Cerebellar cortex (tissue), 1 donor: ENCODE results near the gene PDZD7.
A peak's percentile ranks its signal among the peaks of the same experiment; 100 is the strongest.

Experiments used
- DNase-seq: peaks from one replicate; pipeline ENCODE4 v3.0.0-alpha.2; 2015; ENCODE audit warnings: low spot score

The PDZD7 gene

DNA sequence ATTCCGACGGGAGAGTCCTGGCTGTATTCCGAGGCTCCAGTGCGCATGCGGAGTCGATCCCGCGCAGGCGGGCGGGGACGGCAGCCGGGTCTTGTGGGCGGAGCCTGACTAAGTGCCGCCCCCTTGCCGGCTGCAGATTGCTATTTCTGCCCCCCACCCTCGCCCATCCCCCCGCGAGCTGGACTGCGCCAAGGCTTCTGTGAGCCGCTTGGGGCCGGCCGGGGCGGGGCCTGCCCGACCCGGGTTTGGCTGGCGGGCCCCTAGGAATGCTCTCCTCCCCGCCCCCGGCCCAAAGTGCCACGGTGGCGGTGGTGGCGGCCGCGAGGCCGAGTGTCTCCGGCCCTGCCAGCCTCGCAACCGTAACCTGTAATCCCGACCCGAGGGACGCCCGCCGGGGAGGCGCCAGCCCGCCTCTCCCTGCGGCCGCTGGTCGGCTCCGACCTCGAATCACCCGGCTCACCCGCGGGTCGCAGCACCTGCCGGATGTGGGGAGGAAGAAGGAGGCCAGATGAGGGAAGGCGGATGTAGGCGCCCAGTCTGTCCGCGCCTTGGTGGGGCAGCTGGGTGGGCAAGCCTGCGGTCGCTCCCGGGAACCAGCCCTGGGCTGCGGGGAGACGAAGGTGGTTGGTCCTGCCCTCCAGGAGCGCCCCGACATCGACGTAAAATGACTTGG is 30.2 kb upstream of the PDZD7 start:
- DNase-seq = peak; percentile 89

DNA sequence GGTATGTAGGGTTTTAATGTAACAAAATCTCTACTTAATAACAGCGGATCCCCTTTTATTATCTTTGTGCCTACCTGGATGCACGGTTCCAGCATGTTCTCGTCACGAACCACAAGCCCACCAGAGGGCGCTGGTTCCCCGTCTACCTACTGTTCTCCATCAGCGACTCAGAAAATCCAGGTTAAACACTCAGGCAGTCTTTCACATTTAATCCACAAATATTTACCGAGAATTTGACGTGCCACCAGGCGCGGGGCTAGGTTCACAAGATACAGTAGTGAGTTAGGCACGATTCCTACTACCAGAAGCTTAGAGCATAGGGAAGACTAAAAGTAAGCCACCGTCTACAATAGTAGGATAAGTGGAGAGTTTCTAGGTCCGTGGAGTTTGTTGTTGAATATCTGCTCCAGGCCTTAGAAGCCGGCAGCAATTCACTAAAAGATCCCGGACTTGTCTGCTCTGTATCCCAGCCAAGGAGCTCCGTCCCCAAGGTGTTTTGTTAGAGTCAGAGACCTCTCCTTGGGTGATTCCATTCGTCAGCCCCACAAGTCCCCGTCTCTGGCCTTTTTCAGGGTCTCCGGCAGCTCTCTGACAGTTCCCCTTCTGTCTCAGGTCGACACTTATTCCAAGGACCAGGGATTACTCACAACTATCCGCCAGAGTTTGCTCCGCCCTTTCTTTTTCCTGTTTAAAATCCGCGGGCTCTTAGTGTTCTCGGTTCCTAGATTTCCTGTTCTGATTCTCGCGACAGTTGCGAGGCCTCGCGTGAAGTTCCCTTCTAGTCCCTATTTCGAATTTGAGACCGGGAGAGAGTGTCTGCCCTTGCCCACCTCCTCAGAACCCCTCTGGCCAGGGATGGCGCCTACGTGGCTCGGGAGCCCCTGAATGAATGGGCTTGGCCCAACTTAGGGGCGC is 29.4 kb upstream of the PDZD7 start:
- peak; percentile 97 for DNase-seq

DNA sequence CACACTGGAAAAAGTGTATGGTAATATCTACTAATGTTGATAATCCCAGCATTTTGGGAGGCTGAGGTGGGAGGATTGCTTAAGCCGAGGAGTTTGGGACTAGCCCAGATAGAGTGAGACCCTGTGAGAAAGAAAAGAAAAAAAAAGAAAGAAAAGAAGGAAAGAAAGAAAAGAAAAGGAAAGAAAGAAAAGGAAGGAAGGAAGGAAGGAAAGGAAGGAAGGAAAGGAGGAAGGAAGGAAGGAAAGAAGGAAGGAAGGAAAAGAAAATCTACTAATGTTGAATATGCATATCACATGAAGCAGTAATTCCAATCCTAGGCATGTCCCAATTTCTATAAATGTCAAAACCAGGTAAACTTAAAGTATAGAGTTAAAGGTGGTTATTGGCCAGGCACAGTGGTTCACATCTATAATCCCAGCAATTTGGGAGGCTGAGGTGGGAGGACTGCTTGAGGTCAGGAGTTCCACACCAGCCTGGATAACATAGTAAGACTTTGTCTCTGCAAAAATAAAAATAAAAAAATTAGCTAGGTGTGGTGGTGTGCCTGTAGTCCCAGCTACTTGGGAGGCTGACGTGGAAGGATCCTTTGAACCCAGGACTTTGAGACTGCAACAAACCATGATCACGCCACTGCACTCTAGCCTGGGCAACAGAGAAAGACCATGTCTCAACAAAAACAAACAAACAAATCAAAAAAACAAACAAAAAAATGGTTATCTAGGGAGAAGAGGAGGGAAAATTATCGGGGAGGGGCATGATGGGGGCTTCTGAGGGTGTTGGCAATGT is 25.6 kb upstream of the PDZD7 start:
- no peak for DNase-seq

DNA sequence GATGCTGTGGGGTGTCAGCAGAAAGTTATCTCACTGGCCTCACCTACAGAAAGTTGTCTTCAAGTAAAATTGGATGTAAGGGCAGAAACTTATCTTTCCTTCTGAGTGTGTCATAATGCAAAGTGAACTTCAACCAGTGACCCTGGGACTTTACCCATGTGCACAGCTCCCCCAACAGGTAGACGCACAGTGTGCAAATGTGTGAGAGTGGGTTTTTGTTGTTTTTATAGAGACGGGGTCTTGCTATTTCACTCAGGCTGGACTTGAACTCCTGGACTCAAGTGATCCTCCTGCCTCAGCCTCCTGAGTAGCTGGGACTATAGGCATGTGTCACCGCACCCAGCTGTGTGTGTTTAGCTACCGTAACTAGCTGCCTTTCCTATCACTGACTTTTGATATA is 24.5 kb upstream of the PDZD7 start:
- no peak for DNase-seq

DNA sequence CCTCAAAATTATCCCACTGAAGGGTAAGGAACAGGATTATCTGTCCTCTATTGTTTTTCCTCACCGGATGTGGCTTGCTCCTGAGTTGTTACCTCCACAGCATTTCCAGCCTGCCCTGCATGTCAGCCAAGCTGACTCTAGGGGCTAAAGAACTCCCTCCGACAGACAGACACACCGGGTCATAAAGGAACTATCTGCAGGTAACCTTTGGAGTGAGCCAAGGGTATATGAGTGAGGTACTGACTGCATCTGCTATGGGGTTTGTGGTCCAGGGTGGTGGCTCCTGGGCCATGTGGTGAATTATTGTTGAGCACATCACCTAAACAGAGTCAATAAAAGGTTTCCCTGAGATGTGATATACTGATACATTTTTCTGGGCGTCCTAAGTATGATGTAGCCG is 23.9 kb upstream of the PDZD7 start:
- DNase-seq = no peak

DNA sequence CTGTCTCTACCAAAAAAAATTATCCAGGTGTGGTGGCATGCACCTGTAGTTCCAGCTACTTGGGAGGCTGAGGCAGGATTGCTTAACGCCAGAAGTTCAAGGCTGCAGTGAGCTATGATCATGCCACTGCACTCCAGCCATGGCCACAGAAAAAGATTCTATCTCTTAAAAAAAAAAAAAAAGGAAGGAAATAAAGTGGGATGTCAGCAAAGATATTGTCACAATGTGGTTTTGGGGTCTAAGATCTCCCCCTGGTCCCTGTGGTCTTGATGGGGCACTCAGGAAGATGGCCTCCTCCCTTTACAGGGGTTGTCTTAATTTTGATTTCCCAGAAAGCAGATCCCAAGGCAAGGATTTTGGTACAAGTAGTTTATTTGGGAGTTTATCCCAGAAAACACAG is 23.4 kb upstream of the PDZD7 start:
- DNase-seq = no peak

DNA sequence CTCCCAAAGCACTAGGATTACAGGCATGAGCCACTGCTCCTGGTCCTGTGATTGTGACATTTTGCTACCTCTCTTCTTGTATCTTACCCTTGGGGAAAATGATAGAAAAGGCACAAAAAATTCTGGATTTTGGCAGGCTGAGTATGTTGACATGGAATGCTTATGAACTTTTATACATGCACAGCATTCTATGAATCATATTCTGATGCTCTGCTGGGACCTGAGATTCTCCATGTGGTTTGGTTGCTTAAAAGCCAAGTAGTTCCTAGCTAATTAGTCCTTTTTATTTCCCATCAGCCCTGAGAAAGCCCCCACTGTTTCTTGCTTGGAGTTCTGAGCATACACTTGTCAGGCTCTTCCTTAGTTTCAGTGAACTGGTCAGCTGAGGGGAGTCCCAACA is 22.6 kb upstream of the PDZD7 start:
- DNase-seq = no peak

DNA sequence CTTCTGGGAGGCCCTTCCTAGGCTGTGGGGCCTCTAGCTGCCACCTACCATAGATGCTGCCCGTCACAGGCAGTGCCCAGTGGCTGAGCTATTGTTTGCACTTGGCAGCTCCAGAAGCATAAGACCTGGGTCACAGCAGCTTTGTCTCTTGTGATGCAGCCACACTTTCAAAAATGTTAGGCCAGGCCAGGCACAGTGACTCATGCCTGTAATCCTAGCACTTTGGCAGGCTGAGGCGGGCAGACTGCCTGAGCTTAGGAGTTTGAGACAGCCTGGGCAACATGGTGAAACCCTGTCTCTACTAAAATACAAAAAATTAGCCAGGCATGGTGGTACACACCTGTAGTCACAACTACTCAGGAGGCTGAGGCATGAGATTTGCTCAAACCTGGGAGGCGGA is 21.4 kb upstream of the PDZD7 start:
- no peak for DNase-seq

DNA sequence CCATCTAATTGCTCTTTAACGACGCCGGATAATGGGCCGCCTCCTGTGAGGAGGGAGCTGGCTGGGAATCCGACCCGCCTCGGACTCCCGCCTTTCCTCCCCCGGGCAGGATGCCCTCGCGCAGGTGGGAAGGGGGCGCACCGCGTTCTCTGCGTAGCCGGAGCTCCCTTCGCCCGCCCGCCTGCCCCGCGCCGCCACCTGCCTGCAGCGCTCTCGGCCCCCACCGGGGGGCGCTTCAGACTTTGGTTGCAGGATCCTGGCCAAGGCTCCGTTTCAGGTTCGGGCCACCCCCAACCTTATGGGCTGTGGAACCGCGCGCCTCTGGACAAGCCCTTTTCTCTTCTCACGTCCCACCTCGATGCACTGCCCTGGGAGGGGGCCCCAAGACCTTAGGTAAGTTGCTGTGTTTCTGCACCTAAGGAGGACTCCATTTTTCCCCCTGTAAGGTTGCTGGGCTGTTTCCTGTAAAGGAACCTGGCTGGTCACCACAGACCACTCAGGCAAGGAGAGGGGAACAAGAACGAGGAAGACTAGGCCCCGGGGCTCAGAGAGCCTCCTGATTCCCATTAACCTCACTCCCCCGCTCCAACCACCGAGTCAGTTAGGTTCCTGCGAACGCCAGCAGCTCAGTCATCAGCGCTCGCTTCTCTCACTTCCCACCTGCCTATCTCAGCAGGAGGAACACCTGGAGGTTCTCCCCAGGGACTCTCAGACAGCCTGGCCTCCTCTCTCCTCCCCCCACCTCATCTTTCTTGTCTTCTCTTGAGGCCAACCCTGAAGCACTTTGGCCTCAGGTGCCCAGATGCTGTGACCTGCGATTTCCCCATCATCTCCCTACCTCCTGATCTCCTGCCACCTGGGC is 19.5 kb upstream of the PDZD7 start:
- peak; percentile 42 for DNase-seq

DNA sequence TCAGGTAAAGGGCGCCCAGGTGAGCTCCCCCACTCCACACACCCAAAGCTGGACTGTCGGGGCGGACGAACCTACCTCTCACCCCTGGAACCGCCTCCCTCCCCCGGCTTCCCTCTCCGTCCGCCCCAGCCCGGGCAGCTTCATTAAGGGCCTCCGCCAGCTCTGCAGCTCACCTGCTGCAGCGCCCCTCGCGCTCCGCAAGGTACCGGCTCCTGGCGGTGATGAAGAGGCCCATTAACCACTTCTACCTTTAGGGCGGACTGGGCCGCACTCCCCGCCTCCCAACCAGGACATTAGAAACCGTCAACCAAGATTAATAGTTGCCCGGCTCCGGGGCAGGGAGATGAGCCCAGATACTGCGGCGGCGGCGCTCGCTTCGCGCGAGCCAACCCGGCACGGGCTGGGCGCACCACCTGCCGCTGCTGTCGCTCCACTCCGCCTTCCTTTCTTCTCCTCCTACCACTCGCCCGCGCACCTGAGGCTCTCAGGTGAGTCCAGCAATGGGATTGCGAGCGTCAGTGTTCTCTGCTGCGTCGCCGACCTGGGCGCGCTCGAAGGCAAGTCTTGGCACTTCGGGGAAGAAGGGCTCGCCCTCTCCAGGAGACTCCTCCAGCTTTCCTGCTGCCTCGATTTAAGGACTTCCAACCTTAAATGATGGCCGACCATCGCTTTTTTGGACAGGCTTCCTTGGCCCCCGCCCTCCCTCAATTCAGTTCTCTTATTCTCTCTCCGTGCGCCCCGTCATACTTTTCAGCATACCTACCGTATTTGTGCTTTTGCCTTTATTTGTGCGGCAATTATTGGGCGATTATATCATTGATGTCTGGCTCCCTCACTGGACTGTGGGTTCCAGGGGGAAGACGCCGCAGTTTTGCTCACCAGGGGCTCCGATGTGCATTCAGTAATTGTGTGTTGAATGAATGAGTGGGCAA is 17.3 kb upstream of the PDZD7 start:
- DNase-seq = no peak

DNA sequence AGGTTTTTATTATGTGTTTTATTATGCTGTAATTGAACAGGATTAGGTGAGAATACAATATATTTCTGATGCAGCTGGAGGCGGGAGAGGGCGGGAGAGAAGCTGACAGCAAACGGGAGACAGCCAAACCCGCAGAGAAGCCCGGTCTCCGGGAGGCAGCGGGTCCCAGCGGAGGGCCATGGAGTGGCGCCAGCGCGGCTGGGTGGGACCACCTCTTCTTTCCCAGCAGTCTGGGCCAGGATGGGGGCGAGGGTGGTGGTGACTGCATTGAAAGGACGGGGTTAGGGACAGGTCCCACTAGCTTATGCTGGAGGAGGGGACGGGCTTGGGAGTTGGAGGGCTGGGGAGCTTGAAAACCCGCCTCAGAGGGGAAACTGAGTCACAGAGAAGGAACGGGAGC is 16.3 kb upstream of the PDZD7 start:
- DNase-seq = no peak

DNA sequence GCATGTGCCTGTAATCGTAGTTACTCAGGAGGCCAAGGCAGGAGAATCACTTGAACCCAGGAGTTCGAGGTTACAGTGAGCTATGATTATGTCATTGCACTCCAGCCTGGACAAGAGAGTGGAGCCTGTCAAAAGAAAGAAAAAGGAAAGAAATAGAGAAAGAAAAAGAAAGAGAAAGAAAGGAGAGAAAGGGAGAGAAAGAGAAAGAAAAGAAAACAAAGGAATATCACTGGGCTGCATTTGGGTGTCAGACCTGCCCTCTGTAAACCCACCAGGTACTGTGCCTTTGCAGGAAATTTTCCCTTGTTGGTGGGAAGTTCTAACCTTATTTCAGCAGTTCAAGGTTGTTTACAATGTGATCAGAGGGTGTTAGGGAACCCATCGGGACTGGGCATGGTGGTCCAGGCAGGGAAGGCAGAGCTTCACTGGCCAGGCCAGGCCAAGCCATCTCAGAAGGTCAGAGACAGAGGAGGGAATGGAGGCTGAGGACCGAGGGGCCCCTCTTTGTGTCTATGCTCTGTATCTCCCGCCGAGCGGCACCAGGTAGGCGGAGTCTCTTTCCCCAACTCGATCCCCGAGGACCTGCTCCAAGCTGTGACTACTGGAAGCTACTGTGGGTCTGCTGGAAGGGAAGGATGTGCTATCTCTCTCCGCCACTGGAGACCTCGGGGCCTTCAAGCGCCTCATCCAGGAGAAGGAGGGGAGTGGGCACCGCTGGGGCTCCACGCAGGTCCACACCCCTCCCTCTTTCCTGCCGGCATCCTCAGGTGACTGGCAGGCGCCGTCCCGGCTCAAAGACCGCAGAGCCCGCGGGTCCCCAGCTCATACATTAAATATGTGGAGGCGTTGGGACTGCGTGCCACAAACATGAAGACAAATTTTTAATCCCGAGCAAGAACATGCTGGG is 15.7 kb upstream of the PDZD7 start:
- DNase-seq = no peak

DNA sequence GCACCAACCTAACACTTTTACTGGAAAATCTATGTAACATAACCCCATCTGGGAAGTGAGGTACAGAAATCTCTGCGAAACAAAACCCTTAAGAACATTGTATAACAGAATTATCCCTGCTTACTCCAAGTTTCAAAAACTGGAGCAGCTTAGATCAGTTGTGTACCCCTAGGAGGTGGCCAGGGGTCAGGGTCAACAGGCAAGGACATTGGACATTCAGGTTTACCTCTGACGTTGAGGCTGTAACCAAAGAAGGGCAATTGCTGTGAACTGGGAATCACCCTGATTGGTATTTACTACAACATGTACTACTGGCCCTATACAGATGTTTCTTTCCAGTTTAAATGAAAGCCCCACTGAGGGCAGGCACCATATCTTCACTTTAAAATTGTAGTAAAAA is 13.2 kb upstream of the PDZD7 start:
- DNase-seq = no peak

DNA sequence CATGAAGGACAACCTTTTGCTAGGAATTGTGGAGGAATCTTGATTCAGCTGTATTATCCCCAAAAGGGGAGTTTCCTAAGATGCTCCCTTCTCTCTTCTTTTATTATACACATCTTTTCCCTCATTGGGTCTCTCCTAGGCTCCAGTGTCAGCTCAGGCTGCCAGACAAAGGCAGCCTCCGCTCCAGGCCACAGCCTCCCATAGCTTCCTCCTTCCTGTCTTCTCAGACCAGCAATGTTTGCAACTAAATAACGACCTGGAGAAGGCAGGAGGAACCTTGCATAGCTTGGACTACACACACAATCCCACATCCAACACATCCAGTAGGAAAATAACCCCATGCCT is 12.4 kb upstream of the PDZD7 start:
- no peak for DNase-seq

DNA sequence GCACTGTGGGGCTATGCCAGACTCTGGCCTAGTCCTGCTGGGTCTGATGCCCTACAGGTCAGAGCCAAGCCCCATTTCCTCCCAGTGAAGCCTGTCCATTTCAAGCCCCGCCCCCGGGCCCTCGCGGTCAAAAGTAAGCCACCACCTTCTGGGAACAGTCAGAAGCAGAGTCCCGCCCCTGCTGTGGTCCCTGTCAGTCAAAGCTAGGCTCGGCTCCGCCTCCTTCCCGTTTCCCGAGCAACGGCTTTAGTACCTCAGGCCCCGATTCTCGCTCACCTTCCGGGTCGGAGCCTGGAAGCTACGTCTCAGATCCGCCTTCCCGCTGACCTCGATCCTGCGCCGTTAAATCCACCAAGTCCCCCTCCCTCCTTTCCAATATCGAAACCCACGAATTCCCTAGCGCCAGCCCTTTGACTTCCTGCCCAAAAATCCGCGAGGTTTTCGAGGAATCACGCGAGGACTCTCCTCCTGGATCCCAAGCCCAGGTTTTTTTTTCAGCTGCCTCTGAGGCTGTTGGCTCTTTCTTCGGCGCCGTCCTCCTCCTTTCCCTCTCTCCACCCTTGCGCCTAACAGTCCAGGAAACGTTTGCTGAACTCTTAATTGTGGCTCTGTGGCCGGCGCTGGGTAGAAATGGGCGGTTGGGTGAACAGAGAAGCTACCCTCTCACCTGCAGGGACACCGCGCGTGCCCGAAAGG is 11.9 kb upstream of the PDZD7 start:
- DNase-seq = peak; percentile 97

DNA sequence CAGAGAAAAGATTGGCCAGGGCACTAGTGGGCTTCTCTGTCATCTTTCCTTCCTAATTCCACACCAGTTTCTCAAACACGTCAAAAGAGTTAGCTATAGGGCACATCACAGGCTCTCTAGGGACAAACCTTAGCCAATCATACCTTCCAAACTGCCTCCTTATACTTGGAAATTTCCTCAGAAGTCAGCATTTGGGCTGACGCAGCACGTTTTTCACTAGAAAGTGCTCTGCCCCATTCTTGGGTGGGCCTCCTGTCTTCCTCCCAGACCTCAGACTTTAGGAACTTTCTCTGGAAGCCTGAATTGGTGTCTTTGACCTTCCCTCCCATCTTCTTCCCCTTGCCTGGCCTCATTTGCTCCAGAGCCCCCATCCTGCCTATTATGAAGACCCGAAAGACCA is 11.2 kb upstream of the PDZD7 start:
- no peak for DNase-seq

DNA sequence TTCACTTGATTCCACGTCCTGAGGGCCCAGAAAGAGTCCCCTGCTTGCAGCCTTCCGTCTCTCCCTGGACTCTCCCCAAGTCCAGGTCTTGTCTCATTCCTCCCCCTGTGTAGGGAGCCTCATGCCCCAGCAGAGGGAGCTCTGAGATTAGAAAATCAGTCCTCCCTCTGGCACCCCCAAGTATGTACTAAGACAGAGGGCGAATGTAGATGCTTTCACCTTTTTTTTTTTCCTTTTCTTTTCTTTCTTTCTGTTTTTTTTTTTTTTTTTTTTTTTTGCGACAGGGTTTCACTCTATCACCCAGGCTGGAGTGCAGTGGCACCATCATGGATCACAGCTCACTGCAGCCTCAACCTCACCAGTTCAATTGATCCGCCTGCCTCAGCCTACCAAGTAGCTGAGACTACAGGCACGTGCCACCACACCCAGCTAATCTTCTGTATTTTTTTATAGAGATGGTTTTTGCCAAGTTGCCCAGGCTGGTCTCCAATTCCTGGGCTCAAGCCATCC is 10.4 kb upstream of the PDZD7 start:
- peak; percentile 95 for DNase-seq

DNA sequence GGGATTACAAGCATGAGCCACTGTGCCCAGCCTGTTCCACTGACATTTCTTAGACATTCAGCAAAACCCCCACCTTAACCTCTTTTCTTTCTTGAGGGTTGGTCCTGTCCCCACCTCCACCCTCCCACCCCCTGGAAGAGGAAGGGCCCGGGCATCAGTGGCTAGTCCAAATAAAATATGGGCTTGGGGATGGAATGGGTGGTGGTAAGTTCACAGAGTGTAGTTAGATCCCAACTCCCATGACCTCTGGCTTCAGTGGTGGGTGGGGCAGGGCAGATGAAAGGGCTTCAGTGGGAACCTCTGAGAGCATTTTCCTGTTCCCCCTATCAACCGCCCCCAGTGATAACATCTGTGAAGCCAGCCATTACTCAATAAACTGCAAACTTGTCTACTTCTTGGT is 9.9 kb upstream of the PDZD7 start:
- no peak for DNase-seq

DNA sequence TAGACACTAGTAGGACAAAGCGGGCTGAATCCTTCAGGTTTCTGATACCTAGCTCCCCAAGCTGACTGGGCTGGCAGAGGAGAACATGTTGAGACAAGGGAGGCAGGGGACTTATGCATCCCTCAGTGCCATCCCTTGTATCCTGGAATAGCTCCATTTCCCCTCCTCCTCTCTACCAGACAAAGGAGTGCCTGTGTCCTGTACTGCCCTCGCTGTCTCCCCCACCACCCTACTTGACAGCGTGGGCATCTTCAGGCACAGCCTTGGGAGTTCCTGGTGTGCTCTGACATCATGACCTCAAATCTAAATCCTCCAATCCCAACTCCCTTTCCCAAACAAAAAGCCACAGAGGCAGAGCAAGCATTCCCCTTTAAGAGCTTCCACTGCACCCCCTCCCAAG is 9.1 kb upstream of the PDZD7 start:
- no peak for DNase-seq
